Brain microvascular endothelial cell (primary cell): Measurements from ENCODE around the gene INPP4B.

ENCODE experiments used
- DNase-seq: peaks from one replicate; pipeline ENCODE4 v3.0.0-alpha.2; 2020
- H3K27ac ChIP-seq: fragments of 250-450 bp; sonication (Bioruptor Pico); 2 replicates; pipeline ENCODE4 v1.5.1; 2020; ENCODE audit warnings: mild to moderate bottlenecking, moderate library complexity
- H3K27me3 ChIP-seq: fragments of 250-450 bp; sonication (Bioruptor Pico); replicated peaks from 2 replicates; pipeline ENCODE4 v1.5.1; 2020; ENCODE audit warnings: mild to moderate bottlenecking
- H3K36me3 ChIP-seq: fragments of 250-450 bp; sonication (Bioruptor Pico); replicated peaks from 2 replicates; pipeline ENCODE4 v1.5.1; 2020; ENCODE audit warnings: mild to moderate bottlenecking
- H3K4me3 ChIP-seq: 2 replicates; pipeline ENCODE4 v1.5.1; 2011; ENCODE audit warnings: low read depth, mild to moderate bottlenecking, control low read depth, low read length, moderate library complexity
- in situ Hi-C: cut with HindIII; loops from 2 replicates; pipeline ENCODE4 v1.10.0; 2017; ENCODE audit warnings: low sequenced_read_pairs, low pct_ligation_motif_present
- TF ChIP-seq, protein P1 (sequence below): IDR thresholded peaks from 2 replicates; pipeline ENCODE4 v1.5.1; 2011; ENCODE audit warnings: low read depth, mild to moderate bottlenecking, moderate library complexity, low read length, control low read depth, inconsistent platforms; ENCODE audit errors: missing control alignments

INPP4B gene

DNA sequence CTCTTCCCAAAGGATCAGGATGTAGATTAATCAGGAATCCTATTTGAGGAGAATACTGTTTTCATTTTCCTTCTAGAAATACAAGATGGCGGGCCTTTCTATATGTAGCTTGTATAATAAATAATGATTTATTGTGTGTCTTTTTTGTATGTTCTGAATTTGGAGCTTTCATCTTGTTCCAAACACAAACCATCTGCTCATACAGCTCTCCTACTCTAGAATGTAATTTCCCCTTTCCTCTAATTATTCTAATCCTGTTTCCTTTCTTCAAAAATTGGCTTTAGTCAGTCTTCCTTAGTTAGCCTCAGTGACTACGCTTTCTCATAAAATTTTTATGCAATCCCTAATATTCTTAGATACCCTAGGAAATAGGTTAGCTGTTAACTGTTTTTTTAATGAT, 422.2 kb downstream of the INPP4B start:
- Histone ChIP-seq H3K4me3 (no peak overlapping the region), H3K36me3 (no peaks in the 10 kb centered on the region), H3K27me3 (no peaks in the 10 kb centered on the region), H3K27ac (no peak overlapping the region)
- in situ Hi-C loops = no loop called here
- DNase-seq = no peak
- TF ChIP-seq, protein P1, sequence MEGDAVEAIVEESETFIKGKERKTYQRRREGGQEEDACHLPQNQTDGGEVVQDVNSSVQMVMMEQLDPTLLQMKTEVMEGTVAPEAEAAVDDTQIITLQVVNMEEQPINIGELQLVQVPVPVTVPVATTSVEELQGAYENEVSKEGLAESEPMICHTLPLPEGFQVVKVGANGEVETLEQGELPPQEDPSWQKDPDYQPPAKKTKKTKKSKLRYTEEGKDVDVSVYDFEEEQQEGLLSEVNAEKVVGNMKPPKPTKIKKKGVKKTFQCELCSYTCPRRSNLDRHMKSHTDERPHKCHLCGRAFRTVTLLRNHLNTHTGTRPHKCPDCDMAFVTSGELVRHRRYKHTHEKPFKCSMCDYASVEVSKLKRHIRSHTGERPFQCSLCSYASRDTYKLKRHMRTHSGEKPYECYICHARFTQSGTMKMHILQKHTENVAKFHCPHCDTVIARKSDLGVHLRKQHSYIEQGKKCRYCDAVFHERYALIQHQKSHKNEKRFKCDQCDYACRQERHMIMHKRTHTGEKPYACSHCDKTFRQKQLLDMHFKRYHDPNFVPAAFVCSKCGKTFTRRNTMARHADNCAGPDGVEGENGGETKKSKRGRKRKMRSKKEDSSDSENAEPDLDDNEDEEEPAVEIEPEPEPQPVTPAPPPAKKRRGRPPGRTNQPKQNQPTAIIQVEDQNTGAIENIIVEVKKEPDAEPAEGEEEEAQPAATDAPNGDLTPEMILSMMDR = no peak

DNA sequence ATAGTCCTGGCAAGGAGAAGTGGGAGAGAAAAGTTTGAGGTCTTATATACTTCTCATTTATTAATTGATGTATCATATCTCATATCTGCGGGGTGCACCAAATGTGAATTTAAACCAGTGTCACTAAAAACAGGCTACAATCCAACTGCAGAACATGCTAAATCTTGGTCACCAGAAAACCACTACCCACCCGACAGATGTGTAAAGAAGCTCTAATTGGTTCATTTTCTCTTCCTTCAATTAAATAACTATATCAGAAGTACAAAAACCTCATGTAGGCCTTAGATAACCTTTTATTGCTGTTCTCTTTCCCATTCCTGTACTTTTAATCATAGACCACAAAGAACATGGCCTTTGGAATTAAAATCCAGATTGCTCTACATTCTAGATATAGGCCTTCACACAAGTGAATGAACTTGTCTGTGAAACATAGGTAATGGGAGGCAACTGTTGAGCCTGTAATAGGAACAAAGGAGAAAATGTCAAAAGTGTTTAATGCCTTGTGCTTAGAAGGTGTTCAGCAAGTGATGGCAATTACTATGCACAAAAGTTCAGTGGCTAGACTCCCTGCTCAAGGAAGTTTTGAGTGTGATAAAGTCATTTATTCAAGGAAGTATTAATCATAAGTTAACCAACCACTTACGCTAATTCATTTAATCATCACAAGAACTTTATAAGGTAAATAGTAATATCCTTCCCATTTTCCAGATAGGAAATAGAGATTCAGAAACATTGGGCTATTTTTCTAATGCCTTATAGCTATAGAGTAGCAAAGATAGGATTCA, 425.6 kb downstream of the INPP4B start:
- no peak overlapping the region for H3K4me3 ChIP-seq
- no peaks in the 10 kb centered on the region for H3K27me3 ChIP-seq
- H3K36me3 ChIP-seq = no peaks in the 10 kb centered on the region
- H3K27ac ChIP-seq = no peak overlapping the region
- TF ChIP-seq, protein P1 = no peak
- DNase-seq = no peak
- in situ Hi-C loops = no loop called here

DNA sequence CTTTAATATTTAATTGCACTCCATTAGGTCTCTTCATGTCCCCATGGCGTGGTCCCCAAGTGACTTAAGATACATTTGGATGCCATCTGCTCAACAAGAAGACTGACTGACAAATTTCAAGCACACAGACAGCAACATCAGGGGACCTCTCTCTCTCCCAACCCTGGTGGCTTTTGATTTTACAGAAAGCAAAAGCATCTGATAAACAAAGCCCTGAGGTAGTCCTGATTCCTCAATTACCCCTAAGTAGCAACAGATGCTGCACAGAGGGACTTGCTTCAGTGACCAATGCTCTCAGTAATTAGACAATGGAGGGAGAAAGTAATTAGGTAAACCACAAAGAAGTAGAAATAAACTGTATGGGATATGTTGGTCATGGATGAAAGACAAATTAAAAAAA, 426.4 kb downstream of the INPP4B start:
- H3K27me3 ChIP-seq = no peaks in the 10 kb centered on the region
- H3K27ac ChIP-seq = no peak overlapping the region
- TF ChIP-seq, protein P1 = no peak
- in situ Hi-C loops = no loop called here
- H3K4me3 ChIP-seq = no peak overlapping the region
- no peak for DNase-seq
- H3K36me3 ChIP-seq = no peaks in the 10 kb centered on the region

DNA sequence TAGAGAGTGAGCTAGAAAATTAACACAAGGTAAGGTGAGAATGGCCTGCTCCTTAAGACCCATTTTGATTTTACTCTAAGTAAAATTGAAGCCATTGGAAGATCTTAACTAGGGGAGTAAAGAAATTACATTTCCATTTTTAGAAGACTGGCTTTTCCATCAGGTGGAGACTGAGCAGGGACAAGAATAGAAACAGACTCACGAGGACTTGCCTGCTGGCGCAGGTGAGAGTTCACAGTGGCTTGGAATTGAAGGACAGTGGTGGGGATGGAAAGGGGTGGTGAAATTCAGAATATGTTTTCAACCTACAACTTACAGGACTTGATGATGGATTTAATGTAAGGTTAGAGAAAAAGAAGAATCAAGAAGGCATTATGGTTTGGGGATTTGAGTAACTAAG, 427.4 kb downstream of the INPP4B start:
- no peak overlapping the region for H3K4me3 ChIP-seq
- no peak for DNase-seq
- H3K27me3 ChIP-seq = no peaks in the 10 kb centered on the region
- TF ChIP-seq, protein P1 = no peak
- no peak overlapping the region for H3K27ac ChIP-seq
- H3K36me3 ChIP-seq = no peaks in the 10 kb centered on the region
- in situ Hi-C loops = no loop called here

DNA sequence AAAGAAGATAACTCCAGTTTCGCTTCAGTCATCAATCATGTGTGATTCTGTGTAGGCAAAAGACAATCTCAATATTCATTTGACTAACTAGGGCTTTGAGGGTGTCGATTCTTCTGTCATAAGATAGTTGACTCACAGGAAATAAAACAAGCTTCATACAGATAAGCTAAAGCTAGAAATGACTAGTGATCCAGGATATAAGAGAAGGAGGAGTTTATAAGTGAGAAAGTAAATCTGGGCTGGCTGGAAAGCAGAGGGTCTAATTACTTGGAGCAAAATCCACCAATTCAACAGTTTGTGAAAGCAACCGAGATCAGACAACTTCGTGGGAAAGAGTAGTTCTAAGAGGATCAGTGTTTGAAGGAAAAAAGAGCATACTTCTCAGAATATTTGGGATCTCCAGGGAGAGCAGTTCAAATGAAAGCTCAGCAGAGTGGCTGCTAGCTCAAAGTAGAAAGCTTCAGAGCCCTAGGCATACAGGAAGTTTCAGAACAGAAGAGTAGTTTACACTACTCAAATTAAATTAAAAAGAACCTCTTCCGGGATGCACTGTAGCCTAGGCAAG, 429.3 kb downstream of the INPP4B start:
- DNase-seq = peak; percentile 34
- Histone ChIP-seq H3K27me3 (no peaks in the 10 kb centered on the region), H3K4me3 (no peak overlapping the region), H3K36me3 (no peaks in the 10 kb centered on the region), H3K27ac (peak overlapping the region; percentile 75)
- TF ChIP-seq, protein P1 = no peak
- in situ Hi-C loops = no loop called here
